Transverse colon (tissue), 4 donors: Measurements from ENCODE around the gene ST3GAL6. TPM values are rescaled to one million over a fixed set of nuclear protein-coding genes. Genes with fewer than 3 reads are reported as not detected.
A peak's percentile ranks its signal among the peaks of the same experiment; 100 is the strongest.

Experiments used
- DNase-seq: peaks from one replicate; pipeline ENCODE4 v3.0.0-alpha.2; 2019
- H3K27ac ChIP-seq, 4 donors: fragments of 200-600 bp; sonication (generic); 2 replicates each; pipeline ENCODE4 v1.5.1; 2016 to 2018; ENCODE audit warnings: inconsistent platforms in 4 of 4
- H3K27me3 ChIP-seq: fragments of 200-600 bp; sonication (generic); 2 replicates; pipeline ENCODE4 v1.5.1; 2017; ENCODE audit warnings: inconsistent platforms
- H3K36me3 ChIP-seq, 4 donors: fragments of 200-600 bp; sonication (generic); 2 replicates each; pipeline ENCODE4 v1.5.1; 2017 to 2019; ENCODE audit warnings: inconsistent platforms in 4 of 4
- H3K4me1 ChIP-seq, 4 donors: fragments of 200-600 bp; sonication (generic); 2 replicates each; pipeline ENCODE4 v1.5.1; 2017 to 2020; ENCODE audit warnings: inconsistent platforms in 4 of 4
- H3K4me3 ChIP-seq, 4 donors: fragments of 200-600 bp; sonication (generic); 1 replicate in 1 of 4; 2 replicates in 3 of 4; pipeline versions ENCODE4 v1.5.1 to v1.6.1; 2017 to 2019; ENCODE audit warnings: inconsistent platforms in 4 of 4
- H3K9me3 ChIP-seq, 2 donors: fragments of 200-600 bp; sonication (generic); 2 replicates each; pipeline ENCODE4 v1.5.1; 2017 to 2019; ENCODE audit warnings: inconsistent platforms in 2 of 2
- CTCF ChIP-seq, 5 experiments: fragments of 200-600 bp in 3 of 5; fragments of 450-650 bp in 2 of 5; sonication (generic) in 3 of 5; IDR thresholded peaks; 1 replicate in 2 of 5; 2 replicates in 3 of 5; pipeline ENCODE4 v1.5.1; 2016 to 2017; ENCODE audit warnings: antibody characterized with exemption in 5 of 5, inconsistent platforms in 3 of 5, mild to moderate bottlenecking in 2 of 5, moderate library complexity in 1 of 5
- EP300 ChIP-seq: sonication (generic); formaldehyde crosslinking; IDR thresholded peaks from one replicate; pipeline ENCODE4 v1.6.1; 2017; ENCODE audit warnings: antibody characterized with exemption, low read depth
- POLR2A ChIP-seq: fragments of 450-650 bp; IDR thresholded peaks from one replicate; pipeline ENCODE4 v1.6.1; 2016; ENCODE audit warnings: antibody characterized with exemption, mild to moderate bottlenecking, moderate library complexity
- POLR2AphosphoS5 ChIP-seq, 3 donors: sonication (generic); formaldehyde crosslinking; IDR thresholded peaks; one replicate each; pipeline ENCODE4 v1.6.1; 2016; ENCODE audit warnings: antibody characterized with exemption in 3 of 3
- WGBS, 2 donors: methylation state at CpG; one replicate each; pipeline ENCODE4 v1.1.5; 2018; ENCODE audit warnings: low coverage in 1 of 2; 5-methylcytosine and 5-hydroxymethylcytosine counted together
- in situ Hi-C, 4 donors: fragments of 200-750 bp; cut with MboI; loops; one replicate each; pipeline versions ENCODE4 v1.15.0 to v1.15.1; 2017; ENCODE audit warnings: low sequenced_read_pairs in 3 of 4, low pct_ligation_motif_present in 1 of 4, low pct_unique_long_range_greater_than_20kb in 1 of 4
- intact Hi-C: fragments of 100-400 bp; cut with DNase I; formaldehyde crosslinking; loops from one replicate; pipeline ENCODE4 v1.15.1; 2023; ENCODE audit warnings: low total_unique reads
- total RNA-seq, 4 donors: library from RNA; depleted of rRNA; stranded (reverse); fragments of >200 nt; gene quantifications; one replicate each; pipeline ENCODE4 v1.1.0, GENCODE V29; 2016

Gene ST3GAL6
- total RNA-seq, 4 donors from 2014 or later: 2.2 to 9.7 (median 2.6) TPM

- in situ Hi-C loops (no loop called here), intact Hi-C loops (no loop called here)
- 59 to 63% methylated on average over 2 of the region's 2 CpGs for WGBS, 2 donors
- Histone ChIP-seq H3K9me3 (no peaks in the 10 kb centered on the region), H3K4me1 (peaks cover 0 to 5% (median 0%) of the 10 kb centered on the region in 4 donors), H3K4me3 (no peak overlapping the region), H3K27ac (peak overlapping the region in 2 of 4 donors; percentile 15 to 16), H3K36me3 (no peaks in the 10 kb centered on the region), H3K27me3 (no peaks in the 10 kb centered on the region)
- no peak for DNase-seq
- TF ChIP-seq EP300 (no peak), CTCF (IDR thresholded peaks at IDR 0.05) (no peak), POLR2A (no peak), POLR2AphosphoS5 (IDR thresholded peaks at IDR 0.05) (no peak)
Observed at GRCh38 chr3:98761643-98762229, 1.4 kb upstream of the ST3GAL6 start.

- Histone ChIP-seq H3K4me1 (peaks cover 0 to 5% (median 0%) of the 10 kb centered on the region in 4 donors), H3K27ac (peak overlapping the region; percentile 16 to 35 (median 32)), H3K4me3 (peak overlapping the region in 1 of 4 donors; percentile 2), H3K27me3 (no peaks in the 10 kb centered on the region), H3K36me3 (no peaks in the 10 kb centered on the region), H3K9me3 (no peaks in the 10 kb centered on the region)
- TF ChIP-seq CTCF (IDR thresholded peaks at IDR 0.05): no peak
- TF ChIP-seq POLR2AphosphoS5 (IDR thresholded peaks at IDR 0.05): no peak
- TF ChIP-seq POLR2A: no peak
- TF ChIP-seq EP300: no peak
- WGBS, 2 donors: 59 to 65% methylated on average over 4 to 5 of the region's 5 CpGs
- in situ Hi-C loops: no loop called here
- intact Hi-C loops: no loop called here
- DNase-seq: no peak
Observed at GRCh38 chr3:98763819-98764418, 779 bp downstream of the ST3GAL6 start.

DNA sequence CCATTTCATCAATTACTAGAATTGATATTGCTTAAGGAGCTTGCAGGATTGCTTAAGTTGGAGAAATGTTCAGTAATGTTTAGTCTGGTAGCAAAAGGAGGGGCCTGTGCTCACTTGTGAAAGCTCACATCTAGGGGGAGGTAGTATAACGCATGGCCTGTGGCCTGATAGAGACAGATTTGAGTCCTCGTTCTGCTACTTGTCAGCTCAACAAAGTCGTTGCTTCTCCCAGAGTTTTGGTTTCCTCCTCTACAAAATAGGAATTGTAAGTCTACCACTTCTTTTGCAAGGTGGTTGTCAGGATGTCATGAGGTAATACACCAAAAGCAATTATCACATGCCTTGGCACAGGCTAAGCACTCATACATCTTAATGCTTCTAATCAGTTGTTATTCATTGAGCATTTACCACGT lies 1.3 kb downstream of the ST3GAL6 start:
- peak overlapping the region in 1 of 4 donors; percentile 2 for H3K4me3 ChIP-seq
- DNase-seq: no peak
- H3K36me3 ChIP-seq: no peaks in the 10 kb centered on the region
- intact Hi-C loops (no loop called here), in situ Hi-C loops (no loop called here)
- H3K4me1 ChIP-seq: peaks cover 0 to 5% (median 0%) of the 10 kb centered on the region in 4 donors
- WGBS, 2 donors: 52 to 58% methylated on average over 3 to 4 of the region's 4 CpGs
- no peaks in the 10 kb centered on the region for H3K27me3 ChIP-seq
- TF ChIP-seq POLR2AphosphoS5 (IDR thresholded peaks at IDR 0.05): no peak
- no peak for TF ChIP-seq POLR2A
- TF ChIP-seq CTCF (IDR thresholded peaks at IDR 0.05): no peak
- no peak for TF ChIP-seq EP300
- no peaks in the 10 kb centered on the region for H3K9me3 ChIP-seq
- H3K27ac ChIP-seq: peak overlapping the region in 1 of 4 donors; percentile 7

GRCh38 chr3:98765721-98766120 lies 2.6 kb downstream of the ST3GAL6 start:
- intact Hi-C loops (no loop called here), in situ Hi-C loops (no loop called here)
- Histone ChIP-seq H3K4me3 (no peak overlapping the region), H3K27me3 (no peaks in the 10 kb centered on the region), H3K4me1 (peaks cover 0 to 5% (median 0%) of the 10 kb centered on the region in 4 donors), H3K9me3 (no peaks in the 10 kb centered on the region), H3K27ac (no peak overlapping the region), H3K36me3 (no peaks in the 10 kb centered on the region)
- TF ChIP-seq EP300: no peak
- no peak for TF ChIP-seq CTCF (IDR thresholded peaks at IDR 0.05)
- no peak for TF ChIP-seq POLR2A
- WGBS, 2 donors: 56 to 79% methylated on average over 4 of the region's 4 CpGs
- DNase-seq: no peak
